Lung (tissue), 12 donors: ENCODE measurements around the gene NPM1. TPM values are rescaled to one million over a fixed set of nuclear protein-coding genes. Genes with fewer than 3 reads are reported as not detected.

ENCODE experiments used
- ATAC-seq: fragments of 200-7000 bp; cut with Tn5 transposase; one replicate; pipeline ENCODE4 v1.9.1; 2020; ENCODE audit warnings: moderate number of reproducible peaks; ENCODE audit not compliant: insufficient read depth, low FRiP score
- DNase-seq, 3 donors: peaks; one replicate each; pipeline ENCODE4 v3.0.0-alpha.2; 2013 to 2017
- H3K27ac ChIP-seq, 2 donors: one replicate each; pipeline ENCODE4 v1.5.1; 2013; ENCODE audit warnings: mild to moderate bottlenecking in 2 of 2, moderate library complexity in 2 of 2, control low read depth in 1 of 2, inconsistent platforms in 1 of 2, low read depth in 1 of 2, low read length in 1 of 2
- H3K27me3 ChIP-seq, 3 donors: one replicate each; pipeline ENCODE4 v1.5.1; 2013; ENCODE audit warnings: low read length in 2 of 3; ENCODE audit not compliant: control insufficient read depth in 3 of 3, insufficient read depth in 3 of 3
- H3K36me3 ChIP-seq, 4 donors: one replicate each; pipeline ENCODE4 v1.5.1; 2013; ENCODE audit warnings: low read length in 4 of 4, mild to moderate bottlenecking in 1 of 4, moderate library complexity in 1 of 4; ENCODE audit not compliant: control insufficient read depth in 4 of 4, insufficient read depth in 4 of 4
- H3K4me1 ChIP-seq, 5 donors: one replicate each; pipeline ENCODE4 v1.5.1; 2013; ENCODE audit warnings: low read length in 5 of 5, mild to moderate bottlenecking in 2 of 5, moderate library complexity in 1 of 5; ENCODE audit not compliant: control insufficient read depth in 5 of 5, insufficient read depth in 5 of 5
- H3K4me3 ChIP-seq: one replicate; pipeline ENCODE4 v1.5.1; 2013; ENCODE audit warnings: mild to moderate bottlenecking, control low read depth, moderate library complexity
- H3K9ac ChIP-seq, 2 donors: one replicate each; pipeline ENCODE4 v1.5.1; 2013; ENCODE audit warnings: low read length in 2 of 2, control low read depth in 1 of 2; ENCODE audit not compliant: insufficient read depth in 1 of 2
- H3K9me3 ChIP-seq, 4 donors: one replicate each; pipeline ENCODE4 v1.5.1; 2013; ENCODE audit warnings: low read length in 3 of 4, mild to moderate bottlenecking in 1 of 4, moderate library complexity in 1 of 4; ENCODE audit not compliant: control insufficient read depth in 4 of 4, insufficient read depth in 3 of 4
- CTCF ChIP-seq: IDR thresholded peaks from 2 replicates; pipeline ENCODE4 v1.5.1; 2012; ENCODE audit warnings: mild to moderate bottlenecking; ENCODE audit errors: control extremely low read depth, extremely low read depth
- WGBS, 2 donors: extraction: QIAGEN DNeasy Blood & Tissue Kit; methylation state at CpG; one replicate each; pipeline ENCODE4 v1.1.7; 2013; 5-methylcytosine and 5-hydroxymethylcytosine counted together
- polyA plus RNA-seq, 2 donors: library from polyadenylated mRNA; stranded (reverse); fragments of 200-250 nt; gene quantifications; one replicate each; pipeline ENCODE4 v1.2.1, GENCODE V29; 2013
- total RNA-seq, 2 donors: library from RNA; depleted of rRNA in 1 of 2; stranded (reverse); fragments of >200 nt in 1 of 2; gene quantifications; one replicate each; pipeline ENCODE4 v1.2.1, GENCODE V29; 2014 to 2021
- donor health status: control.
- donor health status: control.
- donor health status: Bipolar disorder and iron deficiency.
- donor health status: healthy.
- donor health status: DM: yes; HTN: yes; CAD: no.

Gene NPM1
- total and polyA plus RNA-seq, 4 donors, result 601 to 2,411 (median 1,455) TPM

GRCh38 chr5:171449426-171449825 lies 61.8 kb downstream of the NPM1 start:
- no peak for TF ChIP-seq CTCF
- DNase-seq, result no peak

GRCh38 chr5:171450423-171451331 lies 63.0 kb downstream of the NPM1 start:
- no peak overlapping the region for H3K9ac ChIP-seq
- no peak for TF ChIP-seq CTCF
- H3K4me1 ChIP-seq, result peaks cover 0 to 2% (median 0%) of the 10 kb centered on the region in 5 donors
- H3K27ac ChIP-seq, result peak overlapping the region; percentile 57 to 87
- no peaks in the 10 kb centered on the region for H3K9me3 ChIP-seq
- H3K36me3 ChIP-seq, result no peaks in the 10 kb centered on the region
- no peaks in the 10 kb centered on the region for H3K27me3 ChIP-seq
- DNase-seq, result peak; percentile 50 to 66 (median 56)
- ATAC-seq, result no peak
- WGBS, 2 donors, result 18 to 32% methylated on average over 73 to 88 of the region's 88 CpGs
- H3K4me3 ChIP-seq, result no peak overlapping the region

More at GRCh38 chr5:171449426-171449825, 61.8 kb downstream of the NPM1 start:
- 89 to 95% methylated on average over 10 of the region's 10 CpGs for WGBS, 2 donors
- Histone ChIP-seq H3K4me1 (peaks cover 0 to 2% (median 0%) of the 10 kb centered on the region in 5 donors), H3K27ac (no peak overlapping the region), H3K27me3 (no peaks in the 10 kb centered on the region), H3K4me3 (no peak overlapping the region), H3K9me3 (no peaks in the 10 kb centered on the region), H3K36me3 (no peaks in the 10 kb centered on the region), H3K9ac (no peak overlapping the region)
- no peak for ATAC-seq

- DNase-seq (no peak), ATAC-seq (no peak)
- 72 to 80% methylated on average over 17 of the region's 17 CpGs for WGBS, 2 donors
- H3K27ac ChIP-seq, result peak overlapping the region in 1 of 2 donors; percentile 18
- H3K27me3 ChIP-seq, result no peaks in the 10 kb centered on the region
- no peak overlapping the region for H3K4me3 ChIP-seq
- H3K9ac ChIP-seq, result no peak overlapping the region
- H3K36me3 ChIP-seq, result no peaks in the 10 kb centered on the region
- no peak for TF ChIP-seq CTCF
- H3K4me1 ChIP-seq, result peaks cover 0 to 2% (median 0%) of the 10 kb centered on the region in 5 donors
- no peaks in the 10 kb centered on the region for H3K9me3 ChIP-seq
Observed at GRCh38 chr5:171451421-171451820, 63.8 kb downstream of the NPM1 start.
